GM21619 (cell line): ENCODE measurements around the gene UPF3A.
"Not testable (repeated sequence)": the region's sequence is repeated elsewhere in the genome, so short reads cannot be mapped to it uniquely, and the experiment has no call there.

ENCODE experiments used
- ATAC-seq: cut with Tn5 transposase; IDR thresholded peaks from one replicate; pipeline ENCODE4 v1.9.1; 2021; ENCODE audit not compliant: unreplicated experiment

Gene UPF3A, protein sequence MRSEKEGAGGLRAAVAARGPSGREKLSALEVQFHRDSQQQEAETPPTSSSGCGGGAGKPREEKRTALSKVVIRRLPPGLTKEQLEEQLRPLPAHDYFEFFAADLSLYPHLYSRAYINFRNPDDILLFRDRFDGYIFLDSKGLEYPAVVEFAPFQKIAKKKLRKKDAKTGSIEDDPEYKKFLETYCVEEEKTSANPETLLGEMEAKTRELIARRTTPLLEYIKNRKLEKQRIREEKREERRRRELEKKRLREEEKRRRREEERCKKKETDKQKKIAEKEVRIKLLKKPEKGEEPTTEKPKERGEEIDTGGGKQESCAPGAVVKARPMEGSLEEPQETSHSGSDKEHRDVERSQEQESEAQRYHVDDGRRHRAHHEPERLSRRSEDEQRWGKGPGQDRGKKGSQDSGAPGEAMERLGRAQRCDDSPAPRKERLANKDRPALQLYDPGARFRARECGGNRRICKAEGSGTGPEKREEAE

DNA sequence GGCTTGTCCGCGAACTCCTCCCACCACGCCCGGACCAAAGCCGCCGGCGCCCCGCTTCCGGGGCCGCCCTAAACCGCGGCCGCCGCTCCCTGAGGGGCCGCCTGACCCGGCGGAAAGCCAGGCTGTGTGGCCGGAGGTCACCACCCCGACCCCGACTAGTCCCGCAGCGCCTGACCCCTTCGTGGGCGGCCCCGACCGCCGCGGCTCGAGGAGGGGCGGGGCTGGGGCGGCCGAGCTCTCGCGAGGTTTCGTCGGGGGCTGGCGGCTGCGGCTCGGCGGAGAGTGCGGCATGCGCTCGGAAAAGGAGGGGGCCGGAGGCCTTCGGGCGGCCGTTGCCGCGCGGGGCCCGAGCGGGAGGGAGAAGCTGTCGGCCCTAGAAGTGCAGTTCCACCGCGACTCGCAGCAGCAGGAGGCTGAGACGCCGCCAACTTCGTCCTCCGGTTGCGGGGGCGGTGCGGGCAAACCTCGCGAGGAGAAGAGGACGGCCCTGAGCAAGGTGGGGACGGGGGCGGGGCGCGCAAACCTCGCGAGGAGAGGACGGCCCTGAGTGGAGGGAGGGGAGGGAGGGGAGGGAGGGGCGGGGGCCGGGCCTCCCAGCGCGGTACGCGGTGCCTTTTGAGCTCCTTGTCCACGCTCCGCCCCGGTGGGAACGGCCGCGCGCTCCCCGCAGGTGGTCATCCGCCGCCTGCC lies at the start of gene UPF3A:
UPF3A (plus strand) TSS at position 251 of the 690 bp plus-strand sequence; CDS start at position 290, 39 bp downstream.
- ATAC-seq, result peak; percentile 63

DNA sequence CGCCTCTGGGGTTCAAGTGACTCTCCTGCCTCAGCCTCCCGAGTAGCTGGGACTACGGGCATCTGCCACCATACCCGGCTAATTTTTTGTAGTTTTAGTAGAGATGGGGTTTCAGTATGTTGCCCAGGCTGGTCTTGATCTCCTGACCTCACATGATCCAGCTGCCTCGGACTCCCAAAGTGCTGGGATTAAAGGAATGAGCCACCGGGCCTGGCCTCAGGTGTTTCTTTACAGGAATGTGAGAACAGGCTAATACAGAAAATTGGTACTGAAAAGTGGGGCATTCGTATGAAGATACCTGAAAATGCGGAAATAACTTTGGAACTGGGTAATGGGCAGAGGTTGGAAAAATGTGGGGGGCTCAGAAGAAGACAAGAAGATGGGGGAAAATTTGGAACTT lies 49.5 kb upstream of the UPF3A start:
- ATAC-seq, result no peak

DNA sequence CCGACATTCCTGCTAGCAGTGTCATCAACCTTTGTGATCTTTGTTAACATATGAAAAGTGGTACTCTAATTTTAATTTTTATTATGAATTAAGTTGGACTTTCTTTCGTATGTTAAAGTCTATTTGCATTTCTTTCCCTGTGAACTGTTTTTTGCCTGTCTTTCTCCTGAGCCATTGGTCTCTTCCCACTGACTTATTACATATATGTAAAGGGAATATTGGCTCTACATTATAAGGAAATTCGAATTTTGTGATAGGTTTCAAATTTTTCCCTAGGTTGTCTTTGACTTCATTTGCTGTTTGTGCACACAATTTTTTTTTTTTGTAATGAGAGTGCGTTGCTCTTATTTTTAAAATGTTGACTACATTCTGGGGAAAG lies 47.1 kb upstream of the UPF3A start:
- no peak for ATAC-seq

DNA sequence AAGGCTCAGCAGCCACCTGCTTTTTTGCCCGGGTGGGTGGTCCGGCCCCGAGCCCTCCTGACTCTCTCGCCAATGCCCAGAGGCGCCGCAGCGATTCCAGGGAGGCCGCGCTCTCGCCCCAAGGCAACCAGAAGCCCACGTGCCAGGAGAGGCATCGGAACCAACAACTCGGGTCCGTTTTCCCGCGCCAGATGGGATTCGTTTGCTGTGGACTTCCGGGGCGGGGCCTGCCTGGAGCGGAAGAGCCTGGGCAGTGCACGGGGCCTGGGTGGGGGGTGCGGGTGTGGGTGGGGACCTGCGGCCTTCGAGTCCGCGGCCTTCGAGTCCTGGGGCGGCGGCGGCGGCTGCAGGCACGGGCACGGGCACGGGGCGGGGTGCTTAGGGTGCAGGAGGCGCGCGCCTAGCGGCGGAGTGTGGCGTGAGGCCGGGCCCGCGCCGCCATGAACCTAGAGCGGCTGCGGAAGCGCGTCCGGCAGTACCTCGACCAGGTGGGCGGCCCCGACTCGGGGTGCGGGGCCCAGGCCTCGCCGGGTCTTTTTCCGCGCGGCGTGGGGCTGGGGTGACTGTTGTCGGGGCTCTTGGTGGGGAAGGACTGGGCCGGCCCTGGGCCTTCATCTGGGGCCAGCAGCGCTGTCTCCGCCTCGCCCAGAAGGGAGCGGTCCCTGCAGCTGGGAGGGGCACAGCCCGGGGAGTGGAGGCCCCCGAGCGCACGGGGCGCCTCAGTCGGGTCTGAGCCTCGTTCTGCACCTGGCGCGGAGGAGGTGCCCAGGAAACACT lies 46.6 kb upstream of the UPF3A start, which contains the start of gene CDC16:
CDC16 (plus strand) TSS at position 253 of the 777 bp plus-strand sequence; CDS start at position 441, 188 bp downstream.
- peak; percentile 86 for ATAC-seq

DNA sequence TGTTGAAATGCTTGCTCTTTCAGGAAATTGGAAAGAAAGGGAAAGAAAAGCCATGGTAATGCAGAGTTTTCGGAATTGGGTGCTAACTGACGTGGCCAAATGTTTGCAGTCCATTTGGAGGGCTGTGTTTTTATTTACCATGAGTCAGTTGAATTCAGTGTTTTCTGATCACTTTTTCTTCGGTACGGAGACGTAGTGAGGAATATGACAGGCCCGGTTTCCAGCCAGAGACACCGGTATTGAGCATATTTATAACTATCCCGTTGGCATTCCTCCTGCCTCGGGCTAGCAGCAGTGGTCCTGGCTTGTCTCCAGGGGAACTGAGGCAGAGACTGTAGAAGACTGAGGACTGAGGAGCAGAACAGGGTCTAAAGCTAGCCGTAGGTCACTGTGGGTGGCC lies 45.7 kb upstream of the UPF3A start:
- ATAC-seq, result no peak

DNA sequence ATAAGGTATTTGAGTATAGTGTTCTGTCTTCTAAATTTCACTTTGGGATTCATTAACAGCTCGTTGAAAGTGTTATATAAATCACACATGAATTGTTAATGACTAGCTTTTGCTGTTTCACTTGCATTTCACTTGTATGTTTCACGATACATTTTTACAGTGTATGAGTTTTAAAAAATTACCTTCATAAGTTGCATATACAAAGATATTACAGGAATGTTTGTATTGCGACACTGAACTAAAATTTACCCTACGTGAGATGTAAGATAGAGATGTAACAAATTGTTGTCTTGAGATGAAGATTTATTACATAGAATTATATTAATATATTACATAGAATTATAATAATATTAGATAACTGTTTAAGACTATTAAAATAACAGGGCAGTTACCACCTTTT lies 45.2 kb upstream of the UPF3A start:
- ATAC-seq, result no peak

DNA sequence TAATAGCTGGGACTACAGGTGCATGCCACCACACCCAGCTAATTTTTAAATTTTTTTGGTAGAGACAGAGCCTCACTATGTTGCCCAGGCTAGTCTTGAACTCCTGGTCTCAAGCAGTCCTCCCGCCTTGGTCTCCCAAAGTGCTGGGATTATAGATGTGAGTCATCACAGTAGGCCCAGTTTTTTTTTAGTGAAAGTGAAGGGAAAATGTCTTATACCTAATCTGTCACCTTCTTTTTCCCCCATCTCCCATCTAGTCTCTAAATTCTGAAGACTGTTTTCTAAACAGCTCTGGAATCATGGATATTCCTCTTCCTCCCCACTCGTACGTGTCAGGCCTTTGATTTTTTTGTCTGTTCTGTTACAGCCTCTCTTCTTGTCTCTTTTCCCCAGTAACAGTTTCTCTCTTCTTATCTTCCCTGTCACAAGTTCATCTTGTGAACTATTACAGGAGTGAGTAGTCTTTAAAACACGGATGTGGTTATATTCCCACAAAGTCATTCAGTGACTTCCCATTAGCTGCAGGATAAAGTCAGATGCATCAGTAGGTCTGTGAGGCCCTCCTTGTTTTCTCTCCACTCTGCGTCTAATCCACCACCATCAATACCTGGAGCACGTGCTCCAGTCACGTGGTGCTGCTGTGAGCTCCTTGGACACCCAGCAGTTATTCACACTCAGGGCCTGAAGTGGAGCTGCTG lies 43.8 kb upstream of the UPF3A start:
- no peak for ATAC-seq

DNA sequence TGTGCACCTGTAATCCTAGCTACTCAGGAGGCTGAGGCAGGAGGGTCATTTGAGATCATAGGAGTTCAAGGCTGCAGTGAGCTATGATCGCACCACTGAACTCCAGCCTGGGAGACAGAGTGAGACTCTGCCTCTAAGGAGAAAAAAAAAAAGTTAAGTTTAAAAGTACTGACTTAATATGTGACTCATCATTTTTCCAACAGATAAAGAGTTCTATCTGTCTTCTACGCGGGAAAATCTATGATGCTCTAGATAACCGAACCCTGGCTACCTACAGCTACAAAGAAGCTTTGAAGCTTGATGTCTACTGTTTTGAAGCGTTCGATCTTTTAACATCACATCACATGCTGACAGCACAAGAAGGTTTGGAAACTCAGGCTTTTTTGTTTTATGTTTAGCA lies 39.5 kb upstream of the UPF3A start:
- ATAC-seq, result no peak

DNA sequence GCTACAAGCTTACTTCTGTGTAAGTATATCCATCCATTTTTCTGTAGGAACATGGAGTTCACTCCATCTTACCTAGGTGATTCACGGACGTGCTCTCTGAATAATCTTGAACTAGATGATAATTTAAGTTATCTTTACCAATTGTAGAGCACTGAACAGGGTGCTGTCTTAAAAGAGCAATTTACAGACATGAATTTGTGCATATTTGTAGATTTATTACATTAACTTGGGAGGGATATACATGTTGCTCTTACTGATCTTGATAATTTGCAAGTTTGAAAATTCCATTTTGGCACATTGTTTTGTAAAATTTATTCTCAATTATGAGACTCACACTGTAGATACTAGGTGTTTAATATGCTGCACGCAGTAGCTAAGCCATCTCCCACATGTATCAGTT lies 37.4 kb upstream of the UPF3A start:
- no peak for ATAC-seq

DNA sequence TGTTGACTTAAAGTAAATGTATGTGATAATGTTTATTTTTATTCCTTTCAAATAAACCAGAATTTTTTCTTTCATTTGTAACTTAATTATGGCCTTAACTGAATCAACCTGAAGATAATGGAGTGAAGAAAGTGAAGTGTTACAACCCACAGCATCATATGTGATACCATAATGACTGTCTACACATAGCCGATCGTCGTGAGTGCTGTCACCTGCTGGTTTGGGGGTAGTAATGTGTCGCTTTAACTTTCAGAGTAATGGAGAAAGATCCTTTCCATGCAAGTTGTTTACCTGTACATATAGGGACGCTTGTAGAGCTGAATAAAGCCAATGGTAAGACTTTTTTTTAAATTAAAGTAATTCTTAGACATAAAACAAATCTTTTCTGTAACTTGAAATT lies 36.8 kb upstream of the UPF3A start:
- ATAC-seq, result no peak

DNA sequence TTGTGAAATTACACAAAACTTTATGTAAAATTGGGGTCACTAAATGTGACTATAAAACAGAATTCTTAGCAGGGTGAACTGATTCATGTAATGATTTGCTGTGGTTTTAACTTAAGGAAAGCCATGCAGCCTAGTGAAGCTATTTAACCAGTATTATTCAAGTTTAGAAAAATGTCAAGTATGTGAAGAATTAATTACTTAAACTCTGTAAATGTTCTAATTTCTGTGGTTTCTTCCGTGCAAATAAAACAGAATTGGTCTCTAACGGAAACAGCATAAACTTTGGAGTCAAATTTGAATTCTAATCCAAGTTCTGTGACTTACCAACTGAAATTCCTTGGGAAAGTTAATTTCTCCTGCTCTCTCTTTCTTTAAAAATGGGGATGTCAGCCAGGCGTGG lies 33.4 kb upstream of the UPF3A start:
- no peak for ATAC-seq

DNA sequence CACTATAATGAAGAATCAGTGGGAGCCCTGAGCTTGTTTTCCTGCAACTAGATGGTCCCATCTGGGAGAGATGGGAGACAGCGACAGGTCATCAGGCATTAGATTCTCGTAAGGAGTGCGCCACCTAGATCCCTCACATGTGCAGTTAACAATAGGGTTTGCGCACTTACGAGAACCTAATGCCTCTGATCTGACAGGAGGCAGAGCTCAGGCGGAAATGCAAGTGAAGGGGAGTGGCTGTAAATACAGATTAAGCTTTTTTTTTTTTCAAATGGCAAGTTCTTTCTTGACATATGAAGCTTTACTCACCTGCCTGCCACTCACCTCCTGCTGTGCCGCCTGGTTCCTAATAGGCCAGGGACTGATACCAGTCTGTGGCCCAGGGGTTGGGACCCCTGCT lies 32.3 kb upstream of the UPF3A start:
- no peak for ATAC-seq

DNA sequence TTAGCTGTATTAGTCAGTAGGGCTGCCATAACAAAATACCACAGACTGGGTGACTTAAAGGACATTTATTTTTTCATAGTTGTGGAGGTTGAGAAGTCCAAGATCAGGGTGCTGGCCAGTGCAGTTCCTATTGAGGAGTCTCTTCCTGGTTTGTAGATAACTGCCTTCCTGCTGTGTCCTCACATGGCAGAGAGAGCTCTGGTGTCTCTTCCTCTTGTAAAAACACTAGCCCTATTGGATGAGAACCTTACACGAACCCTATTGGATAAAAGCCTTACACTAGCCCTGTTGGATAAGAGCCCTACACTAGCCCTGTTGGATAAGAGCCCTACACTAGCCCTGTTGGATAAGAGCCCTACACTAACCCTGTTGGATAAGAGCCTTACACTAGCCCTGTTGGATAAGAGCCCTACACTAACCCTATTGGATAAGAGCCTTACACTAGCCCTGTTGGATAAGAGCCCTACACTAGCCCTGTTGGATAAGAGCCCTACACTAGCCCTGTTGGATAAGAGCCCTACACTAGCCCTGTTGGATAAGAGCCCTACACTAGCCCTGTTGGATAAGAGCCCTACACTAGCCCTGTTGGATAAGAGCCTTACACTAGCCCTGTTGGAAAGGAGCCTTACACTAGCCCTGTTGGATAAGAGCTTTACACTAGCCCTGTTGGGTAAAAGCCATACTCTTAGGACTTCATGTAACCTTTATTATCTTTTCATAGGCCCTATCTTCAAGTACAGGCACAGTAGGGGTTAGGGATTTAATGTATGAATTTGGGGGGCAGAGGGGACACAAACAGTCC lies 29.6 kb upstream of the UPF3A start:
- not testable (repeated sequence) for ATAC-seq

DNA sequence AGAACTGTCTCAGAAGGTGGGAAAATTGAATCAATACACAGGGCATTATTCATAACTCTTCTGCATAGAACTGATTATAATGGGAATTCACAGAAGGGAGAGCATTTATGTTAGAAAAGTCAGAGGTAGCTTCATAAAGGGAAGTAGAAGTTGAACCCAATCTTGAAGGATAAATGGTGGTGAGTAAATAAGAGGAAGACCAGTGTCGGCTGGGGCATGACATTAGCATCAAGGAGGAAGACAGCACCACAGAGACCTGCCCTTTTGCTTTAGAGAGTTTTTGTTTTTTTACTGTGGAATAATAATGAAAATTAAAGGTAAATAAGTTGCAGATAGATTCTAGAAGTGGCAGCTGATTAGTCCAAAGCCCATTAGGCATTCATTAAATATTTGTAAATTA lies 24.9 kb upstream of the UPF3A start:
- no peak for ATAC-seq

DNA sequence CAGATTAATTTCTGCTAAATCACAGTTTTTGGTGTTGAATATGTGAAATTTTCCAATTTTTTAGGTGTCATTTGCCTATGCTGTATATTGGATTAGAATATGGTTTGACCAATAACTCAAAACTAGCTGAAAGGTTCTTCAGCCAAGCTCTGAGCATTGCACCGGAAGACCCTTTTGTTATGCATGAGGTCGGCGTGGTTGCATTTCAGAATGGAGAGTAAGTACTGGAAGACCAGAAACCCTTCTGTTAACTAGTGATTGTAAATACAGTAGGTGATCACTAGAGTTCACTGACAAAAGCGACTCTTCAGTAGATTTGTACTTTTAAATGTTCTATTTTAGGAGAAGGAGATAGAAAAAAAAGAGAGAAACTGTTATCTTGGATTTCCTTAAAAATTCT lies 24.4 kb upstream of the UPF3A start:
- ATAC-seq, result no peak

DNA sequence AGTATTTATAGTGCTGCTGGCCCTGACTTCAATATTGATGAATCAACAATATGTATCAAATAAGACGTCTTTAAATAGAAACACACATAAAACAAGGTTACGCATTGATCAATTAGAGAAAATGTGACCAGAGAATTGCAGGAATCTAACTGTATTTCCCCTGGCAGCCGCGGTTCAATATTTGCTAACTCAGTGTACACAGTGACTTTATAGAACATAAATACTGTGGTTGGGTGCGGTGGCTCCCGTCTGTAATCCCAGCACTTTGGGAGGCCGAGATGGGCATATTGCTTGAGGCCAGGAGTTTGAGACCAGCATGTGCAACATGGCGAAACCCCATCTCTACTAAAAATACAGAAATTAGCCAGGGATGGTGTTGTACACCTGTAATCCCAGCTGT lies 22.8 kb upstream of the UPF3A start:
- no peak for ATAC-seq

DNA sequence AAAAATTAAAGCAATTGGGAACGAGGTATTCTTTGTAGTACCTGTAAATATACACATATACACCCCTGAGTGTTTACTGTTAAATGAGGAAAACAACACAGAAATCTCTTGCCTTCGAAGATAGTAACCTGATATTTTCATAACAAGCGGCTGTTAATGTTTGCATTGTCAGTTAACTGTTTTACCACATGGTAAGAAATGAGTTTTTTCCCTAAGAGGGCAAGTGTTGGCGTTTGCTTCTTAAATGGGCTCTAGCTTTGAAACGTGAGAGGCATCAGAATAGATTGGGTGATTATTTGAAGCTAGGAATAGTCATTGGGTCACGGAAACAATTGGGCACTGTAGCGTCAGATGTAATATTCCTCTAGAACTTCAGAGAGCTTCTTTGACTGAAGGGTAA lies 22.0 kb upstream of the UPF3A start:
- ATAC-seq, result no peak

DNA sequence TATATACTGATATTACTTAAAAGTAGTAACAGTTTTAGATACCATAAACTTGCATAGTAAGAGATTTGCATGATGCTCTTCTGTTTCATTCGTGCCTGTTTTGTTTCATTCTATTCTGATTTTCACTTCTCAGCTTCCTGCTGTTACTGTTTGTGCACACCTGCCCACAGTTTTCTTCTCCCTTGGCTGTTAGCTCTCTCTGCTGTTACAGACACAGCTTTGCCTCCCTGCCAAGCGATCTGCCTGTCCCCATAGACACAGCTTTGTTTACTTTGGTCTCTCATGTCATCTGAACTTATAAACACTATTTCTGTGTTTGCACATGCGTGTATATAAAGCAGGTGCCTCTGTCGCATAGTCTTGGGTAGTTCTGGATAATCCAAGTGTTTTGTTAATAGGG lies 21.4 kb upstream of the UPF3A start:
- no peak for ATAC-seq

DNA sequence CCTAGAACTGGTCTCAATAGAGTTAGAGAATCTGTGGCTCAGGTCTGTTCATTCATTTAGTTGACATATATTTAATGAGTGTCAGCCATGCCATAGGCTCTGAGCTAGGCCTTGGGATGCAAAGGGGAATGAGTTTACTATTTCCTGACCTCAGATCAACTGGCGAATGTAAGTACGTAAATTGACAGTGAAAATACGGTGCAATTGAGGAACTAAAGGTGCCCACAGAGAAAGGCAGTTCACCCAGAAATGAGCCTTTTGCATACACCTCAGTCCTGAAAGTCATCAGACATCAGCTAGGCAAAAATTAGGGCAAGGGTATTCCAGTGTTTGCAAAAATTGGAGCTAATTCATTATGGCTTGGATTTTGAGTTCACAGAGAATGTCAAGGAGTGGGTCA lies 20.6 kb upstream of the UPF3A start:
- ATAC-seq, result no peak

DNA sequence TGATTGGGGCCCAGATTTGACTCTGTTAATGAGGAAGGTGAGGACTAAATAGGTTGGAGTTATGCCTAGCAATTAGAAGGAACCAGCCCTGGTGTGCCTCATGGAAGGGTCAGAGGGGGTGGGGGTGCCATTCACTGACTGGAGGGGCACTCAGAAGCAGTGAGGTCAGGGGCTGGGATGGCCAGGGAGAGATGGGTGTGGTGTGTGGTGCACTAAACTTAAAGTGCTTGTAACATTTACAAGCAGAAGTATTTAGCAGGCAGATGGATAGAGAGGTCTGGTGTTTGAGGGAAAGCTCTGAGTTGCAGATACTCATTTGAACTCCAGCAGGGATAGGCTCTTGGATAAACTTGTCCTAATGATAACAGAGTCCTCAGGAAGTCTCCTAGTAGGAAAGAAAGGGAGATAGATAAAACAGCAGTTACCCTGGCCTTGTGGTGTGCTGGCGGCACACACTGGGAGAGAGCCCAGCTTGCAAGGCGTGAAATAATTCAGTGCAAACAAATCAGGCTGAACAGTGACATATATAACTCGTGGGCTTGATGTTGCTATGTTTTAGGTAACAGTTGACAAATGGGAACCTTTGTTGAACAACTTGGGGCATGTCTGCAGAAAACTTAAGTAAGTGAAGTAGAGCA lies 20.0 kb upstream of the UPF3A start:
- no peak for ATAC-seq
